Activated naive CD4-positive, alpha-beta T cell treated with anti-CD3 and anti-CD28 coated beads for 36 hours (primary cell): ENCODE results near the gene GPR152. TPM values are rescaled to one million over a fixed set of nuclear protein-coding genes. Genes with fewer than 3 reads are reported as not detected.
"Not testable (repeated sequence)": the region's sequence is repeated elsewhere in the genome, so short reads cannot be mapped to it uniquely, and the experiment has no call there.

Experiments
- CTCF ChIA-PET: fragments of 350-600 bp; sonication (Branson Sonifier 250); formaldehyde crosslinking; loops from one replicate; lab custom pipeline; 2021; ENCODE audit warnings: antibody characterized with exemption; lab: Charles Lee
- DNase-seq: peaks from one replicate; pipeline ENCODE4 v3.0.0-alpha.2; 2020
- H3K27ac Mint-ChIP-seq: one replicate; pipeline ENCODE4 v1.8.0; 2021; ENCODE audit warnings: mild to moderate bottlenecking, mixed read lengths
- H3K27me3 Mint-ChIP-seq: one replicate; pipeline ENCODE4 v1.8.0; 2021; ENCODE audit warnings: low read depth, mixed read lengths
- H3K36me3 Mint-ChIP-seq: one replicate; pipeline ENCODE4 v1.8.0; 2021; ENCODE audit warnings: low read depth, mixed read lengths
- H3K4me1 Mint-ChIP-seq: one replicate; pipeline ENCODE4 v1.8.0; 2021; ENCODE audit warnings: low read depth, mixed read lengths
- H3K4me3 Mint-ChIP-seq: one replicate; pipeline ENCODE4 v1.8.0; 2021; ENCODE audit warnings: mild to moderate bottlenecking, moderate library complexity, mixed read lengths
- H3K9me3 Mint-ChIP-seq: one replicate; pipeline ENCODE4 v1.8.0; 2021; ENCODE audit warnings: mixed read lengths
- intact Hi-C: fragments of 100-400 bp; cut with micrococcal nuclease; formaldehyde crosslinking; loops from one replicate; pipeline ENCODE4 v1.15.1; 2023
- total RNA-seq, 2 experiments: library from RNA; stranded (reverse); gene quantifications; one replicate each; pipeline ENCODE4 v1.2.3, GENCODE V29; 2021

The GPR152 gene
- total RNA-seq, 2 experiments from 2014 or later, result not detected

DNA sequence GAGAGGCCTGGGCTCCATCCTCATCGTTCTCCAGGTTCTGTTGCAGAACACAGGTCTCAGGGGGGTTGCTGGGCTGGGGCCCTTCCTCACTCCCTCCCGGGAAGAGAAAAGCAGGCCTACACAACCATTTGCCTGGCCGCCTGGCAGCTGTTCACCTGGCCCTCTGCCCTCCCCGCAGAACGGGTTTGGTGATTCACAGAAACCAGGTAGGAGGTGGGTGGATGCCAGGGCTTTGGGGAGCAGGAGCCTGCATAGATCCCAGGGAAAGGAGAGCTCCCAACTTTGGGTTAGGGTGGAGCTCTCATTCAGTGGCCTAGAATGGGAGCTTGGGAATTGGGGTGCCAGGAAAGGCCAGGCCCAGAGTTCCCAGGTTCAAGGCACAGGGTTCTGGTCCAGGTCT lies 15.5 kb upstream of the GPR152 start:
- no peaks in the 10 kb centered on the region for H3K9me3 Mint-ChIP-seq
- intact Hi-C loops, result loop anchor here (2.0 kb wide), 3 partner anchors 21 to 39 kb away; partner anchors contain the start of gene RPS6KB2
- DNase-seq, result peak; percentile 54
- CTCF ChIA-PET, result interaction anchor here (0.8 to 3.9 kb wide), 11 partner anchors 13 to 111 kb away, joined by 3 to 20 read pairs (median 5); partner anchors contain the start of genes AIP, CDK2AP2, PITPNM1 and PTPRCAP
- H3K4me3 Mint-ChIP-seq, result peak overlapping the region; percentile 80
- H3K27ac Mint-ChIP-seq, result peak overlapping the region; percentile 83
- peaks cover 5% of the 10 kb centered on the region for H3K36me3 Mint-ChIP-seq
- H3K4me1 Mint-ChIP-seq, result peaks cover 33% of the 10 kb centered on the region
- no peaks in the 10 kb centered on the region for H3K27me3 Mint-ChIP-seq

- no peaks in the 10 kb centered on the region for H3K9me3 Mint-ChIP-seq
- H3K27me3 Mint-ChIP-seq, result no peaks in the 10 kb centered on the region
- H3K4me1 Mint-ChIP-seq, result peaks cover 33% of the 10 kb centered on the region
- H3K36me3 Mint-ChIP-seq, result peaks cover 5% of the 10 kb centered on the region
- peak overlapping the region; percentile 83 for H3K27ac Mint-ChIP-seq
- peak overlapping the region; percentile 80 for H3K4me3 Mint-ChIP-seq
- CTCF ChIA-PET, result interaction anchor here (1.3 to 3.9 kb wide), 5 partner anchors 19 to 85 kb away, joined by 4 to 20 read pairs (median 6); partner anchors contain the start of genes PITPNM1, PTPRCAP and TBC1D10C
- no peak for DNase-seq
- intact Hi-C loops, result no loop called here
Measured at GRCh38 chr11:67466962-67467771, 14.6 kb upstream of the GPR152 start.

- no peaks in the 10 kb centered on the region for H3K9me3 Mint-ChIP-seq
- no peak overlapping the region for H3K4me3 Mint-ChIP-seq
- CTCF ChIA-PET, result interaction anchor here (0.6 to 3.9 kb wide), 3 partner anchors 27 to 213 kb away, joined by 3 to 20 read pairs (median 4); partner anchors contain the start of gene PTPRCAP
- no peak for DNase-seq
- no peaks in the 10 kb centered on the region for H3K27me3 Mint-ChIP-seq
- intact Hi-C loops, result no loop called here
- peak overlapping the region; percentile 83 for H3K27ac Mint-ChIP-seq
- peaks cover 33% of the 10 kb centered on the region for H3K4me1 Mint-ChIP-seq
- peaks cover 5% of the 10 kb centered on the region for H3K36me3 Mint-ChIP-seq
Measured at GRCh38 chr11:67466367-67466766, 13.8 kb upstream of the GPR152 start.

DNA sequence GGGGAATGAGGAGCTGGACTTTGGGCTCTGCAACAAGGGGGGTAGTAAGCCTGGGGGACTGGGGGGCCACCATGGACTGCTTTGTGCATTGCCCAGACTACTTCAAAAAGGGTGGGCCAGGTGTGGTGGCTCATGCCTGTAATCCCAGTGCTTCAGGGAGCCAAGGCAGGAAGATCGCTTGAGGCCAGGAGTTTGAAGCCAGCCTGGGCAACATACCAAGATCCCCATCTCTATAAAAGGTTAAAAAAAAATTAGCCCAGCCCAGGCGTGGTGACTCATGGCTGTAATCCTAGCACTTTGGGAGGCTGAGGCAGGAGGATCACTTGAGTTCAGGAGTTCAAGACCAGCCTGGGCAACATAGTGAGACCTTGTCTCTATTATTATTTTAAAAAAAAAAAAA lies 13.0 kb upstream of the GPR152 start:
- H3K4me3 Mint-ChIP-seq, result peak overlapping the region; percentile 81
- peak overlapping the region; percentile 90 for H3K27ac Mint-ChIP-seq
- H3K27me3 Mint-ChIP-seq, H3K36me3 Mint-ChIP-seq, intact Hi-C loops, H3K9me3 Mint-ChIP-seq: not testable (repeated sequence)
- H3K4me1 Mint-ChIP-seq, result peaks cover 33% of the 10 kb centered on the region
- peak; percentile 36 for DNase-seq
- CTCF ChIA-PET, result interaction anchor here (0.6 to 3.9 kb wide), 3 partner anchors 28 to 213 kb away, joined by 3 to 20 read pairs (median 4); partner anchors contain the start of gene PTPRCAP

- Mint-ChIP-seq H3K36me3 (peaks cover 5% of the 10 kb centered on the region), H3K9me3 (no peaks in the 10 kb centered on the region), H3K27ac (peak overlapping the region; percentile 90), H3K4me3 (peak overlapping the region; percentile 81), H3K4me1 (peaks cover 35% of the 10 kb centered on the region), H3K27me3 (no peaks in the 10 kb centered on the region)
- no peak for DNase-seq
- CTCF ChIA-PET, result interaction anchor here (3.9 kb wide), 1 partner anchor 27 kb away, joined by 20 read pairs; the partner anchor contains the start of gene PTPRCAP
- intact Hi-C loops, result no loop called here
Measured at GRCh38 chr11:67465189-67465510, 12.6 kb upstream of the GPR152 start.

- CTCF ChIA-PET, result no interaction called here
- intact Hi-C loops, result loop anchor here (1.0 kb wide), 4 partner anchors 19 to 62 kb away; partner anchors contain the start of gene AIP
- peak; percentile 96 for DNase-seq
- Mint-ChIP-seq H3K9me3 (no peaks in the 10 kb centered on the region), H3K4me3 (peak overlapping the region; percentile 81), H3K4me1 (peaks cover 38% of the 10 kb centered on the region), H3K36me3 (peaks cover 5% of the 10 kb centered on the region), H3K27me3 (no peaks in the 10 kb centered on the region), H3K27ac (peak overlapping the region; percentile 90)
Measured at GRCh38 chr11:67464411-67465188, 12.1 kb upstream of the GPR152 start.

DNA sequence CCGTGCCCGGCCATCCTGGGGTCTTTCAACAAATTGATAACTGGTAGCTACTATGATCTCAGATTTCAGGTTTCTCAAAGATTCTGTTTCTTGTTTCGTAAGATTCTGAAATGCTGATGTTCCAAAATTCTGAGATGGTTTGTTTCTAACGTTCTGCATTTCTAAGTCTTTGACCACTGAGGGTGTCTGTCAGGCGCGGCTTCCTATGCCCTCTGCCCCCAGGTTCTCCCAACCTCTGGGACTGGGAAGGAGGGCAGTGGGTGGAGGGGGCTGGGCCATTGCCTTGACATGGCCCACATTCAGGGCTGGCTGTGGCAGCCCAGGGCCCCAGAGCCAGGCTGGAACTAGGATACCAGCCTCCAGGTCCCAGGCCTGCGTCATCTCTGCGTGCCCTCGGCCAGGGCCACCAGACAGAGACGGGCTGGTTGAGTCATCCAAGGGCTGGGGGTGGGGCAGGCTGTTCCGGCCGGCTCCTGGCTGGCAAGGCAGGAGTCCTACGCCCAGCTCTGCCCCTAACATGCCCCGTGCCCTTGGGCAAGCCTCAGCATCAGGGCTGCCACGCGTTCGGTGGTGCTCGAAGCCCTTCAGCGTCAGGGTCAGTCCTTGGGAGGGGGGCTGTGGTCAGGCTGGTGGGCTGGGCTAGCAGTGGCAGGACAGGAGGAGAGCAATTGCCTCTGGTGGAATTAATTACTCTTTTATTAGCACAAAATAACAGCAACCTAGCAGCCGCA lies 11.3 kb upstream of the GPR152 start:
- CTCF ChIA-PET, result no interaction called here
- DNase-seq, result no peak
- intact Hi-C loops, result loop anchor here (1.0 kb wide), 4 partner anchors 19 to 62 kb away; partner anchors contain the start of gene AIP
- peaks cover 35% of the 10 kb centered on the region for H3K4me1 Mint-ChIP-seq
- H3K27ac Mint-ChIP-seq, result peak overlapping the region; percentile 90
- peaks cover 5% of the 10 kb centered on the region for H3K36me3 Mint-ChIP-seq
- no peaks in the 10 kb centered on the region for H3K27me3 Mint-ChIP-seq
- peak overlapping the region; percentile 81 for H3K4me3 Mint-ChIP-seq
- H3K9me3 Mint-ChIP-seq, result no peaks in the 10 kb centered on the region

DNA sequence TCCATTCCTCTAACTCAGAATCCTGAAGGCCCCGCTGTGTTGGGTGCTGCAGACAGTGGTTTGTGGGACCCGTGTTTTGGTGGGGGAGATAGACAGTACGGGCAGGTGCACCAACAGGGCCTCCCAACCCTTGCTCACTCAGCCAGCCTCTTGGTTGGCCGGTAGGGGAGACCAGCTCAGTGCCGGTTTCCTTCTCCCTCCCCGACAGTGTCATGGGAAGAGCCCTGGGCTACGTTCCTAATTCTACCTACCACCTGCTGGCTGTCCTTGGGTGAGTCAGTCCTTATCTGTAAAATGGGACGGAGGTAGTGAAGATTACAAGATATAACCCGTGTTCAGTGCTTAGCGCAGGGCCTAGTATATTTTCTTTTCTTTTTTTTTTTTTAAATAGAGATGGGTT lies 10.7 kb upstream of the GPR152 start:
- peaks cover 5% of the 10 kb centered on the region for H3K36me3 Mint-ChIP-seq
- CTCF ChIA-PET, result no interaction called here
- intact Hi-C loops, result no loop called here
- H3K4me3 Mint-ChIP-seq, result no peak overlapping the region
- no peak overlapping the region for H3K27ac Mint-ChIP-seq
- no peaks in the 10 kb centered on the region for H3K27me3 Mint-ChIP-seq
- H3K9me3 Mint-ChIP-seq, result no peaks in the 10 kb centered on the region
- H3K4me1 Mint-ChIP-seq, result peaks cover 31% of the 10 kb centered on the region
- DNase-seq, result no peak

DNA sequence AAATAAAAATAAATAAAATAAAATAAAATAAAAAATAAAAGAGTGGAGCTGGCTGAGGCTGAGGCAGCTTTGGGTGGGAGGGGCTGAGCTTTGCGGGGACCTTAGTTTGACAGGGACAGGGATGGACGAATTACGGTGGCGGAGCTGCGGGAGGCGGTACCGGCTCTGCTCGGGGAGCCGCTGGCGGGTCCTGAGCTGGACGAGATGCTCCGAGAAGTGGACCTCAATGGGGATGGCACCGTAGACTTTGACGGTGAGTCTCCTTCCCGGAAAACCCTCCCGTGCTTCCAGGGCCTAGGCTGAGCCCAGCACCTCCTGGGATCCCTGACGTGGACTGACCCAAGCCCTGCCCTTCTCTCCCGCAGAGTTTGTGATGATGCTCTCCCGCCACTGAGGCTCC lies 5.7 kb upstream of the GPR152 start:
- intact Hi-C loops, result no loop called here
- H3K9me3 Mint-ChIP-seq, result no peaks in the 10 kb centered on the region
- H3K4me1 Mint-ChIP-seq, result peaks cover 5% of the 10 kb centered on the region
- CTCF ChIA-PET, result no interaction called here
- no peak for DNase-seq
- no peak overlapping the region for H3K4me3 Mint-ChIP-seq
- H3K27me3 Mint-ChIP-seq, result no peaks in the 10 kb centered on the region
- H3K36me3 Mint-ChIP-seq, result no peaks in the 10 kb centered on the region
- no peak overlapping the region for H3K27ac Mint-ChIP-seq

GRCh38 chr11:67457453-67457852 lies 4.9 kb upstream of the GPR152 start:
- H3K36me3 Mint-ChIP-seq, result no peaks in the 10 kb centered on the region
- no peak for DNase-seq
- CTCF ChIA-PET, result no interaction called here
- H3K9me3 Mint-ChIP-seq, result no peaks in the 10 kb centered on the region
- no peaks in the 10 kb centered on the region for H3K27me3 Mint-ChIP-seq
- H3K4me1 Mint-ChIP-seq, result peaks cover 5% of the 10 kb centered on the region
- no peak overlapping the region for H3K4me3 Mint-ChIP-seq
- intact Hi-C loops, result no loop called here
- H3K27ac Mint-ChIP-seq, result no peak overlapping the region

- no peak overlapping the region for H3K4me3 Mint-ChIP-seq
- H3K9me3 Mint-ChIP-seq, result no peaks in the 10 kb centered on the region
- no peak for DNase-seq
- intact Hi-C loops, result no loop called here
- H3K27me3 Mint-ChIP-seq, result no peaks in the 10 kb centered on the region
- no peaks in the 10 kb centered on the region for H3K36me3 Mint-ChIP-seq
- H3K27ac Mint-ChIP-seq, result no peak overlapping the region
- H3K4me1 Mint-ChIP-seq, result peaks cover 9% of the 10 kb centered on the region
- CTCF ChIA-PET, result no interaction called here
Measured at GRCh38 chr11:67456068-67456705, 3.7 kb upstream of the GPR152 start.
